A673 (cell line): Measurements from ENCODE around the gene FRMD1. TPM values are rescaled to one million over a fixed set of nuclear protein-coding genes. Genes with fewer than 3 reads are reported as not detected.

ENCODE experiments used
- BruUV-seq: library from RNA; stranded (reverse); fragments of 400-500 nt; replicated peaks from 2 replicates; lab custom pipeline; 2021; lab: Mats Ljungman, UMichigan
- CTCF ChIA-PET: fragments of 300-600 bp; sonication (Branson Sonifier 250); formaldehyde crosslinking; loops from one replicate; lab custom pipeline; 2022; ENCODE audit warnings: antibody characterized with exemption; lab: Charles Lee
- POLR2A ChIA-PET: fragments of 300-600 bp; sonication (Branson Sonifier 250); formaldehyde crosslinking; loops from one replicate; lab custom pipeline; 2022; ENCODE audit warnings: antibody characterized with exemption; ENCODE audit not compliant: low non-redundant PET; lab: Charles Lee
- DNase-seq: peaks from one replicate; pipeline ENCODE4 v3.0.0-alpha.2; 2015; ENCODE audit warnings: low spot score
- H3K27ac ChIP-seq: fragments of 200-600 bp; sonication (generic); 2 replicates; pipeline ENCODE4 v1.5.1; 2016; ENCODE audit warnings: mixed run types, low read depth, mild to moderate bottlenecking, mixed read lengths, antibody characterized with exemption, low read length; ENCODE audit not compliant: poor library complexity, severe bottlenecking
- H3K27me3 ChIP-seq: fragments of 200-600 bp; sonication (generic); replicated peaks from 2 replicates; pipeline ENCODE4 v1.6.1; 2017; ENCODE audit warnings: mixed run types, low read depth, mild to moderate bottlenecking, mixed read lengths, antibody characterized with exemption, low read length; ENCODE audit not compliant: insufficient read depth, poor library complexity
- H3K36me3 ChIP-seq: fragments of 200-600 bp; sonication (generic); 2 replicates; pipeline ENCODE4 v1.6.1; 2016; ENCODE audit warnings: mixed run types, mild to moderate bottlenecking, mixed read lengths, antibody characterized with exemption, low read length; ENCODE audit not compliant: insufficient read depth, poor library complexity, severe bottlenecking
- H3K4me1 ChIP-seq: fragments of 200-600 bp; sonication (generic); 2 replicates; pipeline ENCODE4 v1.6.1; 2017; ENCODE audit warnings: mixed run types, mild to moderate bottlenecking, mixed read lengths, antibody characterized with exemption, low read length; ENCODE audit not compliant: insufficient read depth, poor library complexity, severe bottlenecking
- H3K4me3 ChIP-seq: fragments of 200-600 bp; sonication (generic); 2 replicates; pipeline ENCODE4 v1.5.1; 2016; ENCODE audit warnings: low read depth, mixed run types, mild to moderate bottlenecking, mixed read lengths, low read length; ENCODE audit not compliant: poor library complexity, severe bottlenecking
- H3K9me3 ChIP-seq: fragments of 200-600 bp; sonication (generic); 2 replicates; pipeline ENCODE4 v1.6.1; 2016; ENCODE audit warnings: mixed run types, low read depth, mild to moderate bottlenecking, mixed read lengths, antibody characterized with exemption, low read length; ENCODE audit not compliant: poor library complexity, severe bottlenecking
- EZH2 ChIP-seq: fragments of 200-600 bp; sonication (generic); IDR thresholded peaks from 2 replicates; pipeline ENCODE4 v1.6.1; 2017; ENCODE audit warnings: borderline replicate concordance, low read depth, mild to moderate bottlenecking, mixed read lengths, antibody characterized with exemption, low read length; ENCODE audit not compliant: poor library complexity, severe bottlenecking
- intact Hi-C: fragments of 100-400 bp; cut with micrococcal nuclease; formaldehyde crosslinking; loops from one replicate; pipeline ENCODE4 v1.10.0; 2022; ENCODE audit not compliant: unreplicated experiment
- total RNA-seq: library from RNA; stranded (reverse); gene quantifications from 2 replicates; pipeline ENCODE4 v1.2.3, GENCODE V29; 2021
- TF ChIP-seq, protein P1 (sequence below): fragments of 300-800, 200-600 bp; sonication (generic); conservative IDR thresholded peaks from 2 replicates; pipeline ENCODE4 v1.5.1; 2017; ENCODE audit warnings: low read depth, mild to moderate bottlenecking, antibody characterized with exemption, low read length, moderate library complexity, mixed read lengths

FRMD1 gene
- total RNA-seq, 1 experiment from 2014 or later = not detected

DNA sequence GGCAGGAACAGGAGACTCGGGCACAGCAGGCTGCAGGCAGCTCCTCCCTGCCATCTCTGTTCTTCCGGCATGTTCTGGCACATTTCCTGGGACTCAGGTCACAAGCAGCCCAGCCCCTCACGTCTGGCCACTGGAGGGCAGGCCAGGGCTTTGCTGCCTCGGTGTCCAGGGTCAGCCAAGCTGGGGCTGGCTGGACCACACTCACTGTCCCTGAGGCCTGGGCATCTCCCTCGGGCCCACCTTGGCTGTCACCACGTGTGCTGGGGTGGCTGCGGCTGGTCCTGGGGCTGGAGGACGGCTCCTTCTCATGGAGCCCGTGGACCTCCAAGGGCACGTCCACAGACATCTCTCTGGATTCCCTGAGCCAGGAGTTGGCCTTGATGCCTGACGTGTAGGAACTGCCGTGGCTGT lies 18.5 kb downstream of the FRMD1 start:
- ChIA-PET POLR2A (interaction anchor here (0.7 kb wide), 1 partner anchor 7 kb away, joined by 5 read pairs; no protein-coding TSS in a partner anchor), CTCF (no interaction called here)
- no peak overlapping the region for H3K27ac ChIP-seq
- no TSS peak for BruUV-seq
- no peaks in the 10 kb centered on the region for H3K4me1 ChIP-seq
- TF ChIP-seq, protein P1, sequence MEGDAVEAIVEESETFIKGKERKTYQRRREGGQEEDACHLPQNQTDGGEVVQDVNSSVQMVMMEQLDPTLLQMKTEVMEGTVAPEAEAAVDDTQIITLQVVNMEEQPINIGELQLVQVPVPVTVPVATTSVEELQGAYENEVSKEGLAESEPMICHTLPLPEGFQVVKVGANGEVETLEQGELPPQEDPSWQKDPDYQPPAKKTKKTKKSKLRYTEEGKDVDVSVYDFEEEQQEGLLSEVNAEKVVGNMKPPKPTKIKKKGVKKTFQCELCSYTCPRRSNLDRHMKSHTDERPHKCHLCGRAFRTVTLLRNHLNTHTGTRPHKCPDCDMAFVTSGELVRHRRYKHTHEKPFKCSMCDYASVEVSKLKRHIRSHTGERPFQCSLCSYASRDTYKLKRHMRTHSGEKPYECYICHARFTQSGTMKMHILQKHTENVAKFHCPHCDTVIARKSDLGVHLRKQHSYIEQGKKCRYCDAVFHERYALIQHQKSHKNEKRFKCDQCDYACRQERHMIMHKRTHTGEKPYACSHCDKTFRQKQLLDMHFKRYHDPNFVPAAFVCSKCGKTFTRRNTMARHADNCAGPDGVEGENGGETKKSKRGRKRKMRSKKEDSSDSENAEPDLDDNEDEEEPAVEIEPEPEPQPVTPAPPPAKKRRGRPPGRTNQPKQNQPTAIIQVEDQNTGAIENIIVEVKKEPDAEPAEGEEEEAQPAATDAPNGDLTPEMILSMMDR = peak; percentile 48
- TF ChIP-seq EZH2 = no peak
- H3K36me3 ChIP-seq = no peaks in the 10 kb centered on the region
- no peaks in the 10 kb centered on the region for H3K27me3 ChIP-seq
- DNase-seq = peak; percentile 49
- H3K4me3 ChIP-seq = no peak overlapping the region
- intact Hi-C loops = loop anchor here (2.0 kb wide), 1 partner anchor 296 kb away; no protein-coding TSS in a partner anchor
- H3K9me3 ChIP-seq = no peaks in the 10 kb centered on the region

DNA sequence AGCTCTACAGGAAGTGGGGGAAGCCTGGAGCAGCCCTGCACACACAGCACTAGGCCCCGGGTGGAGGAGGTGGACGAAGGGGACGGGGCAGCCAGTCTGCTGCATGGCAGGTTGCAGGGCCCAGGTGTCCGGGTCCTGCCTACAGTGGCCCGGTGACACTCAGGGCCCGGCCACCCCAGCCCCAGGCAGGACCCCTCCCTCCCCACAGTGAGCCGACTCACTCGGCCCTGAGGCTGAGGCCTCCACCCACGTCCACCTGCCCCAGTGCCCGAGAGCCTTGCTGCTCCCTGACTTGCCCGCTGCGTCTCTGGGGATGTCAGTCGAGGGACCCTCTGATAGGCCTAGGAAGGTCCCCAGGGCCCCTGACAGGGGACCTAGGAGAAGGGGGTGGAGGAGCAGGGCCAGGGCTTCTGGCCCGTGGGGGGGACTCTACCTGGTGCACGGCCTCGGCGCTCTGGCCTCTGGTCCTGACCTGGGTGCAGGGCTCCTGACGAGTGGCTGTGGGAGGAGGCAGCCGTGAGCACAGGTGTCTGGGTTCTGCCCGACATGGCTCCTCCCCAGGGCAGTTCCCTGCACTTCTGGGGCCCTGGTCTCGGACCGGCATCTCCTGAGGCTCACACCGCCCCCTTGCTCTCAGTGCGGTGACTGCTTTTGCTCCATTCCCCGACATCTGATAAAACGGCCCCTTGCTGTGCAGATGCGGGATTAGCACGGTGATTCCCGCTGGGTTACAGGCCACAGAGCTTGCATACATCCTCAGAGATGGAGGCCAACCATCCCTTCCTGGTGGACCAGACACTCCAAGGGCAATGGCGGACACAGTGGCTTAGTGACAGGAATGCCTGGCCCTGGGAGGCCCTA lies 20.1 kb downstream of the FRMD1 start:
- no peaks in the 10 kb centered on the region for H3K4me1 ChIP-seq
- TF ChIP-seq, protein P1 = no peak
- no peak for TF ChIP-seq EZH2
- ChIA-PET POLR2A (no interaction called here), CTCF (no interaction called here)
- no TSS peak for BruUV-seq
- peak; percentile 25 for DNase-seq
- H3K4me3 ChIP-seq = no peak overlapping the region
- intact Hi-C loops = loop anchor here (10.0 kb wide), 1 partner anchor 154 kb away; no protein-coding TSS in a partner anchor
- no peaks in the 10 kb centered on the region for H3K9me3 ChIP-seq
- no peaks in the 10 kb centered on the region for H3K36me3 ChIP-seq
- no peak overlapping the region for H3K27ac ChIP-seq
- no peaks in the 10 kb centered on the region for H3K27me3 ChIP-seq

DNA sequence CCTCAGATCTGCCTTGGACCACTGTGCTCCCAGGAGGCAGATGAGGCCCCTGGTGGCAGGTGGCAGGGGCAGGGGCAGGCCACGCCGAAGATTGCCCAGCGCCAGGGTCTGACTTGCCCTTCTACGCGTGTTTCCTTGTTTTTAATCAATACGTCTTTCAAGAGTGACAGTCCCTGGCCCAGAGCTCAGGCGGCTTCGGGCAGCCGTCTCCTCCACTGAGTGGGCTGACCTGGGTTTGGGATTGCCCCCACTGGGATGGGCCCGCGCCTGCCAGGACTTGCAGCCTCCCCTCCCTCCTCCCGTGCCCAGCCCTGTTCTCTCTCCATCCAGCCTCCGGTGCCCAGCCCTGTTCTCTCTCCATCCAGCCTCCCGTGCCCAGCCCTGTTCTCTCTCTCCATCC lies 21.2 kb downstream of the FRMD1 start:
- no peaks in the 10 kb centered on the region for H3K9me3 ChIP-seq
- DNase-seq = no peak
- H3K27ac ChIP-seq = no peak overlapping the region
- intact Hi-C loops = loop anchor here (10.0 kb wide), 1 partner anchor 153 kb away; no protein-coding TSS in a partner anchor
- ChIA-PET CTCF (no interaction called here), POLR2A (no interaction called here)
- no peaks in the 10 kb centered on the region for H3K27me3 ChIP-seq
- TF ChIP-seq, protein P1 = no peak
- TF ChIP-seq EZH2 = no peak
- H3K36me3 ChIP-seq = no peaks in the 10 kb centered on the region
- H3K4me3 ChIP-seq = no peak overlapping the region
- H3K4me1 ChIP-seq = no peaks in the 10 kb centered on the region
- BruUV-seq = no TSS peak
